ENCODE results near the gene DGKI. TPM values are rescaled to one million over a fixed set of nuclear protein-coding genes. Genes with fewer than 3 reads are reported as not detected.

The DGKI gene
- total and polyA plus RNA-seq, 2 donors (not counting 1 experiment from before 2014, with no cell fraction given): not detected

- H2AFZ ChIP-seq (ENCODE audit: insufficient read depth, low read depth, low read length, poor library complexity, severe bottlenecking): no peak overlapping the region
- ChIA-PET CTCF (interaction anchor here (0.6 kb wide), 1 partner anchor 297 kb away, joined by 4 read pairs; no protein-coding TSS in a partner anchor), POLR2A (no interaction called here)
- H3K27me3 ChIP-seq (replicated peaks in 1 of 4; ENCODE audit: control extremely low read depth in 1 of 4, control insufficient read depth in 3 of 4, insufficient read depth in 4 of 4, low read length in 3 of 4): no peaks in the 10 kb centered on the region
- ATAC-seq (ENCODE audit: low read depth) (no peak), DNase-seq (no peak)
- H3K27ac ChIP-seq (ENCODE audit: low read length in 2 of 2): no peak overlapping the region
- peaks cover 0 to 9% (median 5%) of the 10 kb centered on the region in 3 donors for H3K9me3 ChIP-seq (ENCODE audit: control extremely low read depth in 1 of 3, control insufficient read depth in 2 of 3, insufficient read depth in 1 of 3, low read length in 2 of 3)
- 37% methylated on average over 2 of the region's 4 CpGs for WGBS (ENCODE audit: insufficient coverage)
- no peak overlapping the region for H3K4me2 ChIP-seq (replicated peaks; ENCODE audit: low read depth, low read length, poor library complexity, severe bottlenecking)
- H3K9ac ChIP-seq (ENCODE audit: low read length): no peak overlapping the region
- TF ChIP-seq CTCF (IDR thresholded peaks at IDR 0.05): no peak
- TF ChIP-seq EZH2 (IDR thresholded peaks at IDR 0.05; ENCODE audit: borderline replicate concordance, insufficient read depth, low read depth, low read length, poor library complexity, severe bottlenecking): no peak
- no peaks in the 10 kb centered on the region for H3K4me1 Mint-ChIP-seq
- no peak overlapping the region for H3K4me3 Mint-ChIP-seq
- no peaks in the 10 kb centered on the region for H3K79me2 ChIP-seq (ENCODE audit: control insufficient read depth, insufficient read depth, low read length)
- H3K4me3 ChIP-seq (ENCODE audit: control extremely low read depth in 1 of 5, extremely low read depth in 1 of 5, insufficient read depth in 1 of 5, low read depth in 2 of 5, low read length in 4 of 5): no peak overlapping the region
- no peak overlapping the region for H3K27ac Mint-ChIP-seq
- peaks cover 3% of the 10 kb centered on the region for H3K9me3 Mint-ChIP-seq (ENCODE audit: insufficient read depth)
- no peaks in the 10 kb centered on the region for H3K27me3 Mint-ChIP-seq
- no peaks in the 10 kb centered on the region for H4K20me1 ChIP-seq (ENCODE audit: control insufficient read depth, insufficient read depth, low read length, poor library complexity, severe bottlenecking)
- peaks cover 1 to 6% of the 10 kb centered on the region in 2 experiments for H3K36me3 ChIP-seq (replicated peaks in 1 of 2; ENCODE audit: control extremely low read depth in 1 of 2, control insufficient read depth in 1 of 2, extremely low read depth in 1 of 2, insufficient read depth in 2 of 2, low read length in 1 of 2)
- intact Hi-C loops (cut with micrococcal nuclease): no loop called here
- no peaks in the 10 kb centered on the region for H3K4me1 ChIP-seq (ENCODE audit: control insufficient read depth in 2 of 2, insufficient read depth in 2 of 2, low read length in 2 of 2)
These were observed 15.6 kb upstream of the DGKI start for GRCh38 chr7:137862358-137862757.

DNA sequence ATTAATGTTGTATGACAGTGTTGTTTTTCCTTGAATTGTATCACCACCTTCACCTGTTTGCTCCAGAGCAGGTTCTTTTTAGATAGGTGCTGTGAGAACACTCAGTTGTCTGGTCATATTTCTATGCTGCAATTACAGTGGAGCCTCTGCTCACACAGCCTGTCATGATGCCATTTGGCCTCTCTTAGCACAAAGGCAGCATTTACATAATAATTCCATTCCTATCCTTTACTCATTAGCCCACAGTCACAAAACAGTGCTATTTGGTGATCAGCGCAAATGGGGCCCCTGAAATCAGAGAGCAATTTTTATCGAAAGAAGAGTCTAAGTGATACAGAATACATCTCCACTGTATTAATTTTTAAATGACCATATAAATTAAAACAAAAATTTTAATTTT lies 13.8 kb upstream of the DGKI start:
- ChIA-PET CTCF (no interaction called here), POLR2A (no interaction called here)
- no CpG with 5 or more reads among the region's 2 CpGs for whole genome bisulfite sequencing (ENCODE audit: insufficient coverage)
- H2AFZ ChIP-seq (ENCODE audit: insufficient read depth, low read depth, low read length, poor library complexity, severe bottlenecking): no peak overlapping the region
- H3K4me2 ChIP-seq (replicated peaks; ENCODE audit: low read depth, low read length, poor library complexity, severe bottlenecking): no peak overlapping the region
- H4K20me1 ChIP-seq (ENCODE audit: control insufficient read depth, insufficient read depth, low read length, poor library complexity, severe bottlenecking): no peaks in the 10 kb centered on the region
- no peaks in the 10 kb centered on the region for H3K79me2 ChIP-seq (ENCODE audit: control insufficient read depth, insufficient read depth, low read length)
- H3K27ac ChIP-seq (ENCODE audit: low read length in 2 of 2): no peak overlapping the region
- H3K9ac ChIP-seq (ENCODE audit: low read length): no peak overlapping the region
- peaks cover 0 to 2% (median 0%) of the 10 kb centered on the region in 3 donors for H3K9me3 ChIP-seq (ENCODE audit: control extremely low read depth in 1 of 3, control insufficient read depth in 2 of 3, insufficient read depth in 1 of 3, low read length in 2 of 3)
- Mint-ChIP-seq H3K27me3 (no peaks in the 10 kb centered on the region), H3K27ac (no peak overlapping the region), H3K4me3 (no peak overlapping the region), H3K4me1 (no peaks in the 10 kb centered on the region), H3K9me3 (ENCODE audit: insufficient read depth) (peaks cover 2% of the 10 kb centered on the region)
- intact Hi-C loops (cut with micrococcal nuclease): no loop called here
- peaks cover 0 to 3% of the 10 kb centered on the region in 2 experiments for H3K36me3 ChIP-seq (replicated peaks in 1 of 2; ENCODE audit: control extremely low read depth in 1 of 2, control insufficient read depth in 1 of 2, extremely low read depth in 1 of 2, insufficient read depth in 2 of 2, low read length in 1 of 2)
- ATAC-seq (ENCODE audit: low read depth): no peak
- no peak for DNase-seq
- no peaks in the 10 kb centered on the region for H3K4me1 ChIP-seq (ENCODE audit: control insufficient read depth in 2 of 2, insufficient read depth in 2 of 2, low read length in 2 of 2)
- no peaks in the 10 kb centered on the region for H3K27me3 ChIP-seq (replicated peaks in 1 of 4; ENCODE audit: control extremely low read depth in 1 of 4, control insufficient read depth in 3 of 4, insufficient read depth in 4 of 4, low read length in 3 of 4)
- no peak overlapping the region for H3K4me3 ChIP-seq (ENCODE audit: control extremely low read depth in 1 of 5, extremely low read depth in 1 of 5, insufficient read depth in 1 of 5, low read depth in 2 of 5, low read length in 4 of 5)
- TF ChIP-seq EZH2 (IDR thresholded peaks at IDR 0.05; ENCODE audit: borderline replicate concordance, insufficient read depth, low read depth, low read length, poor library complexity, severe bottlenecking) (no peak), CTCF (IDR thresholded peaks at IDR 0.05) (no peak)

Measured in B cell (primary cell).